Right atrium auricular region (tissue), 2 donors: ENCODE data around the gene GDPD5. TPM values are rescaled to one million over a fixed set of nuclear protein-coding genes. Genes with fewer than 3 reads are reported as not detected.

Experiments
- DNase-seq: peaks from one replicate; pipeline ENCODE4 v3.0.0-alpha.2; 2019; ENCODE audit warnings: low spot score
- H3K27ac ChIP-seq, 2 donors: fragments of 200-600 bp; sonication (generic); 1 replicate in 1 of 2; 2 replicates in 1 of 2; pipeline ENCODE4 v1.5.1; 2016 to 2019
- H3K27me3 ChIP-seq, 2 donors: fragments of 200-600 bp; sonication (generic); one replicate each; pipeline versions ENCODE4 v1.5.1 to v1.6.0; 2017 to 2019
- H3K36me3 ChIP-seq: fragments of 200-600 bp; sonication (generic); one replicate; pipeline ENCODE4 v1.5.1; 2016
- H3K4me1 ChIP-seq, 2 donors: fragments of 200-600 bp; sonication (generic); one replicate each; pipeline versions ENCODE4 v1.5.1 to v1.6.0; 2017 to 2019
- H3K4me3 ChIP-seq, 2 donors: fragments of 200-600 bp; sonication (generic); 1 replicate in 1 of 2; 2 replicates in 1 of 2; pipeline ENCODE4 v1.5.1; 2017 to 2019; ENCODE audit warnings: mild to moderate bottlenecking in 1 of 2, moderate library complexity in 1 of 2
- H3K9me3 ChIP-seq, 2 donors: fragments of 200-600 bp; sonication (generic); one replicate each; pipeline ENCODE4 v1.5.1; 2019
- CTCF ChIP-seq, 2 donors: fragments of 200-600 bp; sonication (generic); IDR thresholded peaks; one replicate each; pipeline ENCODE4 v1.5.1; 2019; ENCODE audit warnings: antibody characterized with exemption in 2 of 2
- total RNA-seq, 2 donors: library from RNA; depleted of rRNA; stranded (reverse); fragments of >200 nt; gene quantifications; one replicate each; pipeline ENCODE4 v1.1.0, GENCODE V29; 2016

The GDPD5 gene
- total RNA-seq, 2 donors from 2014 or later: 3.5 to 6.1 TPM

DNA sequence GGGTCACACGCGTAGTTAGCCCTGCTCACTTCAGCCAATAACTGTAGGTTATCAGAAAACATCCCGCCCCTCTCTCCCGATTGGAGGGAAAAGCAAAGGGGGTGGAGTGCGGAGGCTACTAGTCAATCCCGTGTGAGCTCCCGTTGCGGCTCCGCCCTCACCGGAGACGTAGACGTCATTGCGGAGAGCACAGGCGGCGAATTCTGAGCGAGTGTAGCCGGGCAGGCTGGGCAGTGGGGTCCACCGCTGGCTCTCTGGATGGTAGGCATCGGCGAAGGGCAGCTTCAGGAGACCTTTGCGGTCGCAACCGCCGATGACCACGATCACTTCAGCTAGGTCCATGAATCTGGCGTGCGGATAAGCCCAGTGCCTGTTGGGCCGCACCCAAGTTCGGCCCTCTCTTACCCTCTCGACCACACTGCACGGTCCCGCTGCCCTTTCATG is 97.4 kb downstream of the GDPD5 start:
- H3K27me3 ChIP-seq: peaks cover 0 to 9% of the 10 kb centered on the region in 2 donors
- H3K4me3 ChIP-seq: peak overlapping the region; percentile 33 to 43
- no peak for TF ChIP-seq CTCF (IDR thresholded peaks at IDR 0.05)
- H3K4me1 ChIP-seq: peaks cover 0 to 28% of the 10 kb centered on the region in 2 donors
- peak; percentile 95 for DNase-seq
- H3K9me3 ChIP-seq: peaks cover 0 to 6% of the 10 kb centered on the region in 2 donors
- peak overlapping the region; percentile 14 to 32 for H3K27ac ChIP-seq
- no peaks in the 10 kb centered on the region for H3K36me3 ChIP-seq

- H3K27ac ChIP-seq: no peak overlapping the region
- peaks cover 0 to 9% of the 10 kb centered on the region in 2 donors for H3K27me3 ChIP-seq
- no peak overlapping the region for H3K4me3 ChIP-seq
- peaks cover 0 to 29% of the 10 kb centered on the region in 2 donors for H3K4me1 ChIP-seq
- no peak for TF ChIP-seq CTCF (IDR thresholded peaks at IDR 0.05)
- no peak for DNase-seq
- no peaks in the 10 kb centered on the region for H3K36me3 ChIP-seq
- H3K9me3 ChIP-seq: peaks cover 0 to 6% of the 10 kb centered on the region in 2 donors
Measured at GRCh38 chr11:75427181-75427580, 98.6 kb downstream of the GDPD5 start.

DNA sequence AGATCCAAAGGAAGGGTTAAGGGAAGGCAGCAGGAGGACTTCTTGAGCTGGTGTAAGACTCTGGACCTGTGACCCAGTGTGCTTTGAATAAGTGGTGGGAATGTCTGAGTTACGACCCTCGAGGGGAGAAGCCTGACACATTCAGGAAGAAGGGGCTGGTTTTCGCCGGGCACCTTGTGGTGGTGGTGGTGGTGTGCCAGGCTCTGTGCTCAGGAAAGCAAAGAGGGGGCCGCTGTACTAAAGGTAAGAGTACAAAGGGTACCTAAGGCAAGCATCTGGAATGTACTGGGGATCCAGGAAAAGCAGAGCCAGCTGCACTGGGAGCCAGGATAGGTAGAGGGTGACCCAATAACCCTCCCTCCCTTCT is 99.0 kb downstream of the GDPD5 start:
- TF ChIP-seq CTCF (IDR thresholded peaks at IDR 0.05): no peak
- H3K4me1 ChIP-seq: peaks cover 0 to 29% of the 10 kb centered on the region in 2 donors
- no peaks in the 10 kb centered on the region for H3K36me3 ChIP-seq
- DNase-seq: no peak
- peaks cover 0 to 9% of the 10 kb centered on the region in 2 donors for H3K27me3 ChIP-seq
- H3K27ac ChIP-seq: no peak overlapping the region
- no peak overlapping the region for H3K4me3 ChIP-seq
- peaks cover 0 to 6% of the 10 kb centered on the region in 2 donors for H3K9me3 ChIP-seq

DNA sequence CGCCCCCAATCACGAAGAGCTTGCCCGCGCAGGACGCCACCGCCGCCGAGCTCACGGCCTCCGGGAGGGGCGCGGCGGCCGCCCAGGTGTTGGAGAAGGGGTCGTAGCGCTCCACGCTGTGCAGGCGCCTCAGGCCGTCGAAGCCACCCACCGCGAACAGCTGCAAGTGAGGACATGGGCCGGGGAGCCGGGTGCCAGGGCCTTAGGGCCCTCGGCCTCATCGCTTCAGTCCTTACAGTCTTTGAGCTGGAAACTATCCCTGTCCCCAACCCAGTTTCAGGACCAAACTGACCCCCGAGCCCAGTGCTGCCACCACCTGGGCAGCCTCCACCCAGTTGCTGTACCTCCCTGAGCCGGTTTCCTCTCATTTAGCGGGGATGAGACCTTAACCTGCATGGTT is 100.3 kb downstream of the GDPD5 start:
- DNase-seq: no peak
- H3K27me3 ChIP-seq: no peaks in the 10 kb centered on the region
- H3K36me3 ChIP-seq: no peaks in the 10 kb centered on the region
- TF ChIP-seq CTCF (IDR thresholded peaks at IDR 0.05): no peak
- peaks cover 0 to 24% of the 10 kb centered on the region in 2 donors for H3K4me1 ChIP-seq
- no peak overlapping the region for H3K4me3 ChIP-seq
- H3K27ac ChIP-seq: no peak overlapping the region
- peaks cover 0 to 6% of the 10 kb centered on the region in 2 donors for H3K9me3 ChIP-seq

DNA sequence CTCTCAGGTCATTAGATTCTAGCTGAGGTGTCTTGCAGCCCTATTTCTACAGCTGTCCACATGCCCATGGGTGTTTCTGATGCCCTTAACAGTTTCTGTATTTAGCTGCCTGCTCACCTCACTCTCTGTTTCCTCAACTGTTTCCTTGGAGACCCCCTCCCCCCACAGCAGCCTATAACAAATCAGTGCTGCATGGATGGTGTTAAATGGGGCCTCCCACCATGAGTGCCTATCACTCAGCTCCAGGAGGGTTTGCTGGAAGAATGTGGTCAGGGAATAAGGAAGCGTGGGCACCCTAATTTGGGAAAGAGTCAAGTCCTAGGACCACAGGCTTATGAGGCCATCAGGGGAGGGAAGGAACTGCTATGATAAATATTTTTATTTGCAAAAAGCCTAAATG is 101.3 kb downstream of the GDPD5 start:
- TF ChIP-seq CTCF (IDR thresholded peaks at IDR 0.05): no peak
- H3K4me3 ChIP-seq: no peak overlapping the region
- peaks cover 0 to 18% of the 10 kb centered on the region in 2 donors for H3K4me1 ChIP-seq
- no peaks in the 10 kb centered on the region for H3K36me3 ChIP-seq
- DNase-seq: no peak
- H3K27me3 ChIP-seq: no peaks in the 10 kb centered on the region
- peak overlapping the region; percentile 18 to 41 for H3K27ac ChIP-seq
- peaks cover 0 to 1% of the 10 kb centered on the region in 2 donors for H3K9me3 ChIP-seq

GRCh38 chr11:75423721-75424120 is 102.0 kb downstream of the GDPD5 start:
- no peaks in the 10 kb centered on the region for H3K27me3 ChIP-seq
- H3K9me3 ChIP-seq: no peaks in the 10 kb centered on the region
- peak overlapping the region; percentile 18 to 41 for H3K27ac ChIP-seq
- TF ChIP-seq CTCF (IDR thresholded peaks at IDR 0.05): no peak
- no peak for DNase-seq
- no peaks in the 10 kb centered on the region for H3K36me3 ChIP-seq
- peaks cover 0 to 25% of the 10 kb centered on the region in 2 donors for H3K4me1 ChIP-seq
- no peak overlapping the region for H3K4me3 ChIP-seq
